HepG2 (cell line): ENCODE data around the gene UBAP1L. TPM values are rescaled to one million over a fixed set of nuclear protein-coding genes. Genes with fewer than 3 reads are reported as not detected.

Source experiments
- ATAC-seq: fragments of 200-7000 bp; cut with Tn5 transposase; 3 replicates; pipeline ENCODE4 v1.9.1; 2020; ENCODE audit warnings: mild to moderate bottlenecking, moderate library complexity
- BruUV-seq: library from RNA; stranded (reverse); fragments of 400-500 nt; replicated peaks from 2 replicates; lab custom pipeline; 2021; lab: Mats Ljungman, UMichigan
- CTCF ChIA-PET: fragments of 300-600 bp; formaldehyde crosslinking; extraction: SDS; loops from one replicate; lab custom pipeline; 2021; ENCODE audit warnings: low total read pairs, inconsistent platforms, low intra/inter-chr PET ratio; lab: Yijun Ruan, JAX
- POLR2A ChIA-PET: fragments of 350-600 bp; sonication (Branson Sonifier 250); formaldehyde crosslinking; loops from one replicate; lab custom pipeline; 2020; ENCODE audit warnings: antibody characterized with exemption, inconsistent platforms; lab: Yijun Ruan, JAX
- DNase-seq: peaks from one replicate; pipeline ENCODE4 v3.0.0-alpha.2; 2015; ENCODE audit warnings: low spot score
- FAIRE-seq: peaks from 3 replicates; lab custom pipeline; 2011; peaks lifted over from hg19 to GRCh38; lab: Jason Lieb, UNC
- H2AFZ ChIP-seq: one replicate; pipeline ENCODE4 v1.6.1; 2011; ENCODE audit warnings: low read length, inconsistent platforms
- H3K27ac ChIP-seq: fragments of 300-600 bp; 3 replicates; pipeline ENCODE4 v1.8.0; 2011; ENCODE audit warnings: mixed run types, mild to moderate bottlenecking, mixed read lengths, low read length, inconsistent platforms; ENCODE audit not compliant: insufficient read depth; ENCODE audit errors: extremely low read length
- H3K27me3 ChIP-seq, 2 experiments: fragments of 200-600 bp in 1 of 2; 2 replicates in 1 of 2; 3 replicates in 1 of 2; pipeline versions ENCODE4 v1.6.0 to v1.8.0; 2011; ENCODE audit warnings: low read length in 2 of 2, mild to moderate bottlenecking in 2 of 2, moderate library complexity in 2 of 2, inconsistent platforms in 1 of 2; ENCODE audit not compliant: insufficient read depth in 2 of 2, control insufficient read depth in 1 of 2
- H3K36me3 ChIP-seq, 2 experiments: fragments of 200-600 bp in 1 of 2; replicated peaks in 1 of 2; 2 replicates in 1 of 2; 3 replicates in 1 of 2; pipeline versions ENCODE4 v1.5.1 to v1.8.0; 2011; ENCODE audit warnings: low read length in 2 of 2, inconsistent platforms in 1 of 2; ENCODE audit not compliant: insufficient read depth in 2 of 2, control insufficient read depth in 1 of 2
- H3K4me1 ChIP-seq: 2 replicates; pipeline ENCODE4 v1.5.1; 2012; ENCODE audit warnings: low read length, inconsistent platforms; ENCODE audit not compliant: insufficient read depth
- H3K4me2 ChIP-seq: 2 replicates; pipeline ENCODE4 v1.6.0; 2011; ENCODE audit warnings: low read depth, low read length, inconsistent platforms
- H3K4me3 ChIP-seq, 3 experiments: fragments of 200-600 bp in 1 of 3; sonication (generic), shearing (Covaris generic) in 1 of 3; replicated peaks in 1 of 3; 2 replicates each; pipeline ENCODE4 v1.5.1; 2011 to 2016; ENCODE audit warnings: low read length in 3 of 3, inconsistent platforms in 2 of 3, low read depth in 2 of 3, mild to moderate bottlenecking in 2 of 3, control low read depth in 1 of 3, mixed read lengths in 1 of 3; ENCODE audit not compliant: insufficient read depth in 1 of 3
- H3K79me2 ChIP-seq: one replicate; pipeline ENCODE4 v1.6.1; 2011; ENCODE audit warnings: low read length, inconsistent platforms; ENCODE audit not compliant: insufficient read depth
- H3K9ac ChIP-seq: 2 replicates; pipeline ENCODE4 v1.6.0; 2011; ENCODE audit warnings: mild to moderate bottlenecking, low read depth, low read length, inconsistent platforms; ENCODE audit not compliant: insufficient read depth
- H3K9me3 ChIP-seq: 2 replicates; pipeline ENCODE4 v1.5.1; 2012; ENCODE audit warnings: mild to moderate bottlenecking, low read length
- H4K20me1 ChIP-seq: 2 replicates; pipeline ENCODE4 v1.6.0; 2011; ENCODE audit warnings: inconsistent platforms, mild to moderate bottlenecking, low read length, moderate library complexity; ENCODE audit not compliant: insufficient read depth
- ATM ChIP-seq: fragments of 450-650 bp; IDR thresholded peaks from 2 replicates; pipeline ENCODE4 v1.7.1; 2017; ENCODE audit warnings: mild to moderate bottlenecking, borderline replicate concordance
- CAMTA2 ChIP-seq: sonication (generic); formaldehyde crosslinking; IDR thresholded peaks from 2 replicates; pipeline ENCODE4 v1.4.0; 2020; ENCODE audit warnings: mild to moderate bottlenecking, missing genetic modification reagents, borderline replicate concordance
- EHMT2 ChIP-seq: fragments of 200-600 bp; sonication (generic); IDR thresholded peaks from 2 replicates; pipeline ENCODE4 v1.7.0; 2017; ENCODE audit warnings: antibody characterized with exemption, low read depth, low read length, borderline replicate concordance
- HNRNPK ChIP-seq: fragments of 200-400 bp; formaldehyde crosslinking; IDR thresholded peaks from 2 replicates; pipeline ENCODE4 v1.6.1; 2018; ENCODE audit warnings: low read length, low read depth, moderate library complexity, mild to moderate bottlenecking; ENCODE audit not compliant: poor library complexity, severe bottlenecking
- KDM3A ChIP-seq: IDR thresholded peaks from 2 replicates; pipeline ENCODE4 v1.6.1; 2018; ENCODE audit warnings: low read depth, missing compliant biosample characterization
- MEIS2 ChIP-seq: sonication (generic); formaldehyde crosslinking; IDR thresholded peaks from 2 replicates; pipeline ENCODE4 v1.9.0; 2021; ENCODE audit warnings: mild to moderate bottlenecking, missing genetic modification reagents
- RFX3 ChIP-seq: IDR thresholded peaks from 2 replicates; pipeline ENCODE4 v1.6.1; 2016; ENCODE audit warnings: missing biosample characterization, missing genetic modification reagents
- ZNF557 ChIP-seq: sonication (generic); formaldehyde crosslinking; IDR thresholded peaks from 2 replicates; pipeline ENCODE4 v1.4.0; 2020; ENCODE audit warnings: missing genetic modification reagents
- ZNF644 ChIP-seq: IDR thresholded peaks from 2 replicates; pipeline ENCODE4 v1.6.1; 2016; ENCODE audit warnings: low read depth
- WGBS: methylation state at CpG from one replicate; pipeline ENCODE4 v1.1.6; 2017; ENCODE audit warnings: low lambda C conversion rate; 5-methylcytosine and 5-hydroxymethylcytosine counted together
- in situ Hi-C: cut with HindIII; loops from 2 replicates; pipeline ENCODE4 v1.10.0; 2017; ENCODE audit warnings: low pct_unique_long_range_greater_than_20kb; ENCODE audit not compliant: extremely low pct_ligation_motif_present
- intact Hi-C: fragments of 100-400 bp; cut with micrococcal nuclease; formaldehyde crosslinking; loops from one replicate; pipeline ENCODE4 v1.10.0; 2022; ENCODE audit not compliant: unreplicated experiment
- polyA plus RNA-seq, 8 experiments: library from polyadenylated mRNA; depleted of rRNA in 3 of 8; stranded (reverse) in 7 of 8; unstranded in 1 of 8; fragments of >200 nt; fragmentation: Illumina TruSeq in 4 of 8; extraction: Trizol in 4 of 8; gene quantifications; 2 replicates each; pipeline versions ENCODE4 v1.2.1 to v1.2.3, GENCODE V29; 2011 to 2016; ENCODE audit warnings: low read depth in 4 of 8, missing spikeins in 1 of 8, mixed read lengths in 1 of 8; ENCODE audit not compliant: insufficient read depth in 1 of 8
- total RNA-seq, 5 experiments: library from RNA; depleted of rRNA; stranded (reverse); fragments of >200 nt; fragmentation: Illumina TruSeq; extraction: Trizol; gene quantifications; 2 replicates each; pipeline ENCODE4 v1.2.3, GENCODE V29; 2016; ENCODE audit warnings: low read depth in 1 of 5
- TF ChIP-seq, protein P1 (sequence below): IDR thresholded peaks from 2 replicates; pipeline ENCODE4 v1.4.0; 2020; ENCODE audit warnings: mild to moderate bottlenecking, missing genetic modification reagents
- TF ChIP-seq, protein P2 (sequence below): IDR thresholded peaks from 2 replicates; pipeline ENCODE4 v1.6.1; 2016; ENCODE audit warnings: missing compliant biosample characterization, missing genetic modification reagents, borderline replicate concordance
- TF ChIP-seq, protein P3 (sequence below): sonication (generic); formaldehyde crosslinking; conservative IDR thresholded peaks from 2 replicates; pipeline ENCODE4 v1.8.1; 2023; ENCODE audit warnings: missing genetic modification reagents
- TF ChIP-seq, protein P4 (sequence below): sonication (generic); formaldehyde crosslinking; conservative IDR thresholded peaks from 2 replicates; pipeline ENCODE4 v1.4.0; 2020; ENCODE audit warnings: missing genetic modification reagents
- TF ChIP-seq, protein P5 (sequence below): IDR thresholded peaks from 2 replicates; pipeline ENCODE4 v1.6.1; 2016; ENCODE audit warnings: low read depth, borderline replicate concordance

UBAP1L gene
- total and polyA plus RNA-seq, 2 of the 13 experiments (the other 11 are each of a cell fraction or from before 2014, with no cell fraction given), result 0.86 to 1.4 TPM

DNA sequence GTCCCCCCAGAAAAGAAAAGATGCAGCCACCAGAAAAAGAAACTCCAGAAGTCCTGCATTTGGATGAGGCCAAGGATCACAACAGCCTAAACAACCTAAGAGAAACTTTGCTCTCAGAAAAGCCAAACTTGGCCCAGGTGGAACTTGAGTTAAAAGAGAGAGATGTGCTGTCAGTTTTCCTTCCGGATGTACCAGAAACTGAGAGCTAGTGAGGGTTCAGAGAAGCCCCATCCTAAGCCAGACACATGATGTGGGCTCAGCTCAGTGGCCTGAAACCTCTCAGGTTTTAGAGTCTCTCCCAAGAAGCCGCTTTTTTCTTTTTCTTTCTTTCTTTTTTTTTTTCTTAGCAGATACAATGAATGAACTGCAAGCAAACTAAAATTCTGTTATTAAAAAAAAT is 62.0 kb downstream of the UBAP1L start (continued):
- no peak for TF ChIP-seq ATM
- TF ChIP-seq CAMTA2 (CRISPR knock-in tag), result no peak
- TF ChIP-seq, protein P1, sequence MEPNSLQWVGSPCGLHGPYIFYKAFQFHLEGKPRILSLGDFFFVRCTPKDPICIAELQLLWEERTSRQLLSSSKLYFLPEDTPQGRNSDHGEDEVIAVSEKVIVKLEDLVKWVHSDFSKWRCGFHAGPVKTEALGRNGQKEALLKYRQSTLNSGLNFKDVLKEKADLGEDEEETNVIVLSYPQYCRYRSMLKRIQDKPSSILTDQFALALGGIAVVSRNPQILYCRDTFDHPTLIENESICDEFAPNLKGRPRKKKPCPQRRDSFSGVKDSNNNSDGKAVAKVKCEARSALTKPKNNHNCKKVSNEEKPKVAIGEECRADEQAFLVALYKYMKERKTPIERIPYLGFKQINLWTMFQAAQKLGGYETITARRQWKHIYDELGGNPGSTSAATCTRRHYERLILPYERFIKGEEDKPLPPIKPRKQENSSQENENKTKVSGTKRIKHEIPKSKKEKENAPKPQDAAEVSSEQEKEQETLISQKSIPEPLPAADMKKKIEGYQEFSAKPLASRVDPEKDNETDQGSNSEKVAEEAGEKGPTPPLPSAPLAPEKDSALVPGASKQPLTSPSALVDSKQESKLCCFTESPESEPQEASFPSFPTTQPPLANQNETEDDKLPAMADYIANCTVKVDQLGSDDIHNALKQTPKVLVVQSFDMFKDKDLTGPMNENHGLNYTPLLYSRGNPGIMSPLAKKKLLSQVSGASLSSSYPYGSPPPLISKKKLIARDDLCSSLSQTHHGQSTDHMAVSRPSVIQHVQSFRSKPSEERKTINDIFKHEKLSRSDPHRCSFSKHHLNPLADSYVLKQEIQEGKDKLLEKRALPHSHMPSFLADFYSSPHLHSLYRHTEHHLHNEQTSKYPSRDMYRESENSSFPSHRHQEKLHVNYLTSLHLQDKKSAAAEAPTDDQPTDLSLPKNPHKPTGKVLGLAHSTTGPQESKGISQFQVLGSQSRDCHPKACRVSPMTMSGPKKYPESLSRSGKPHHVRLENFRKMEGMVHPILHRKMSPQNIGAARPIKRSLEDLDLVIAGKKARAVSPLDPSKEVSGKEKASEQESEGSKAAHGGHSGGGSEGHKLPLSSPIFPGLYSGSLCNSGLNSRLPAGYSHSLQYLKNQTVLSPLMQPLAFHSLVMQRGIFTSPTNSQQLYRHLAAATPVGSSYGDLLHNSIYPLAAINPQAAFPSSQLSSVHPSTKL (CRISPR knock-in tag), result no peak
- no peak for TF ChIP-seq HNRNPK

DNA sequence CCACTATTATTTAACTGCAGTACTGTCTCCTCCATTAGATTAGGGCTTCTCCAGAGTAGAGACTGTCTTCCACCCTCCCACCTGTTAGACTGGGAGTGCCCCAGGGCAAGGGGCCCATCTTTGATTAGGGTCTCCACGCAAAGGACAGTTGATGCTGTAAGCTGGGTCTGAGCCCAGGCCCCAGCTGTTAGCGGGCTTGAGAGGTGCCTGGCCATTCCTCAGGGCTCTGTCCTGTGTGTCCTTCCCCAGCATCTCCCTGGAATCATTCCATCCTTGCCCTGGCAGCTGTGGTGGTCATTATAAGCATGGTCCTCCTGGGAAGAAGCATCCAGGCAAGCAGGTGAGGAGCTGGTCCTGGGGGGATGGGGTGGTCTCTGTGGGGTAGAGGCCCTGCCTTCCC is 63.7 kb downstream of the UBAP1L start:
- in situ Hi-C loops (loop anchor here (5.0 kb wide), 1 partner anchor 36 kb away; no protein-coding TSS in a partner anchor), intact Hi-C loops (loop anchor here (5.0 to 10.0 kb wide), 2 partner anchors 59 to 244 kb away; partner anchors contain the start of gene RNU5A-1)
- Histone ChIP-seq H3K4me1 (peaks cover 64% of the 10 kb centered on the region), H3K4me2 (no peak overlapping the region), H3K9me3 (no peaks in the 10 kb centered on the region), H3K79me2 (no peaks in the 10 kb centered on the region), H3K9ac (no peak overlapping the region), H3K4me3 (no peak overlapping the region), H3K27me3 (no peaks in the 10 kb centered on the region), H3K36me3 (no peaks in the 10 kb centered on the region), H3K27ac (no peak overlapping the region), H4K20me1 (no peaks in the 10 kb centered on the region), H2AFZ (no peak overlapping the region)
- WGBS, result 90% methylated on average over 2 of the region's 2 CpGs
- ChIA-PET POLR2A (interaction anchor here (1.5 kb wide), 1 partner anchor 249 kb away, joined by 4 read pairs; no protein-coding TSS in a partner anchor), CTCF (interaction anchor here (0.7 kb wide), 2 partner anchors 18 kb away, joined by 3 read pairs; no protein-coding TSS in a partner anchor)
- BruUV-seq, result no TSS peak
- no peak for ATAC-seq
- DNase-seq, result no peak
- no peak for FAIRE-seq
- no peak for TF ChIP-seq ZNF557 (CRISPR knock-in tag)
- TF ChIP-seq, protein P2, sequence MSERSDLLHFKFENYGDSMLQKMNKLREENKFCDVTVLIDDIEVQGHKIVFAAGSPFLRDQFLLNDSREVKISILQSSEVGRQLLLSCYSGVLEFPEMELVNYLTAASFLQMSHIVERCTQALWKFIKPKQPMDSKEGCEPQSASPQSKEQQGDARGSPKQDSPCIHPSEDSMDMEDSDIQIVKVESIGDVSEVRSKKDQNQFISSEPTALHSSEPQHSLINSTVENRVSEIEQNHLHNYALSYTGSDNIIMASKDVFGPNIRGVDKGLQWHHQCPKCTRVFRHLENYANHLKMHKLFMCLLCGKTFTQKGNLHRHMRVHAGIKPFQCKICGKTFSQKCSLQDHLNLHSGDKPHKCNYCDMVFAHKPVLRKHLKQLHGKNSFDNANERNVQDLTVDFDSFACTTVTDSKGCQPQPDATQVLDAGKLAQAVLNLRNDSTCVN (CRISPR knock-in tag), result no peak
- TF ChIP-seq EHMT2, result no peak
- TF ChIP-seq, protein P3, sequence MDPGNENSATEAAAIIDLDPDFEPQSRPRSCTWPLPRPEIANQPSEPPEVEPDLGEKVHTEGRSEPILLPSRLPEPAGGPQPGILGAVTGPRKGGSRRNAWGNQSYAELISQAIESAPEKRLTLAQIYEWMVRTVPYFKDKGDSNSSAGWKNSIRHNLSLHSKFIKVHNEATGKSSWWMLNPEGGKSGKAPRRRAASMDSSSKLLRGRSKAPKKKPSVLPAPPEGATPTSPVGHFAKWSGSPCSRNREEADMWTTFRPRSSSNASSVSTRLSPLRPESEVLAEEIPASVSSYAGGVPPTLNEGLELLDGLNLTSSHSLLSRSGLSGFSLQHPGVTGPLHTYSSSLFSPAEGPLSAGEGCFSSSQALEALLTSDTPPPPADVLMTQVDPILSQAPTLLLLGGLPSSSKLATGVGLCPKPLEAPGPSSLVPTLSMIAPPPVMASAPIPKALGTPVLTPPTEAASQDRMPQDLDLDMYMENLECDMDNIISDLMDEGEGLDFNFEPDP (CRISPR knock-in tag), result no peak
- no peak for TF ChIP-seq RFX3 (CRISPR knock-in tag)
- TF ChIP-seq, protein P4, sequence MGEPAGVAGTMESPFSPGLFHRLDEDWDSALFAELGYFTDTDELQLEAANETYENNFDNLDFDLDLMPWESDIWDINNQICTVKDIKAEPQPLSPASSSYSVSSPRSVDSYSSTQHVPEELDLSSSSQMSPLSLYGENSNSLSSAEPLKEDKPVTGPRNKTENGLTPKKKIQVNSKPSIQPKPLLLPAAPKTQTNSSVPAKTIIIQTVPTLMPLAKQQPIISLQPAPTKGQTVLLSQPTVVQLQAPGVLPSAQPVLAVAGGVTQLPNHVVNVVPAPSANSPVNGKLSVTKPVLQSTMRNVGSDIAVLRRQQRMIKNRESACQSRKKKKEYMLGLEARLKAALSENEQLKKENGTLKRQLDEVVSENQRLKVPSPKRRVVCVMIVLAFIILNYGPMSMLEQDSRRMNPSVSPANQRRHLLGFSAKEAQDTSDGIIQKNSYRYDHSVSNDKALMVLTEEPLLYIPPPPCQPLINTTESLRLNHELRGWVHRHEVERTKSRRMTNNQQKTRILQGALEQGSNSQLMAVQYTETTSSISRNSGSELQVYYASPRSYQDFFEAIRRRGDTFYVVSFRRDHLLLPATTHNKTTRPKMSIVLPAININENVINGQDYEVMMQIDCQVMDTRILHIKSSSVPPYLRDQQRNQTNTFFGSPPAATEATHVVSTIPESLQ, result no peak
- TF ChIP-seq, protein P5, sequence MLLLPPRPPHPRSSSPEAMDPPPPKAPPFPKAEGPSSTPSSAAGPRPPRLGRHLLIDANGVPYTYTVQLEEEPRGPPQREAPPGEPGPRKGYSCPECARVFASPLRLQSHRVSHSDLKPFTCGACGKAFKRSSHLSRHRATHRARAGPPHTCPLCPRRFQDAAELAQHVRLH (CRISPR knock-in tag), result no peak
- no peak for TF ChIP-seq MEIS2 (CRISPR knock-in tag)
- TF ChIP-seq KDM3A (CRISPR knock-in tag), result no peak
- no peak for TF ChIP-seq ZNF644
